Measurements from ENCODE around the gene MRPL55. TPM values are rescaled to one million over a fixed set of nuclear protein-coding genes. Genes with fewer than 3 reads are reported as not detected.

MRPL55 gene
- total and polyA plus RNA-seq, 2 of the 4 experiments (the other 2 are of a cell fraction), result 48.9 to 95.4 TPM

DNA sequence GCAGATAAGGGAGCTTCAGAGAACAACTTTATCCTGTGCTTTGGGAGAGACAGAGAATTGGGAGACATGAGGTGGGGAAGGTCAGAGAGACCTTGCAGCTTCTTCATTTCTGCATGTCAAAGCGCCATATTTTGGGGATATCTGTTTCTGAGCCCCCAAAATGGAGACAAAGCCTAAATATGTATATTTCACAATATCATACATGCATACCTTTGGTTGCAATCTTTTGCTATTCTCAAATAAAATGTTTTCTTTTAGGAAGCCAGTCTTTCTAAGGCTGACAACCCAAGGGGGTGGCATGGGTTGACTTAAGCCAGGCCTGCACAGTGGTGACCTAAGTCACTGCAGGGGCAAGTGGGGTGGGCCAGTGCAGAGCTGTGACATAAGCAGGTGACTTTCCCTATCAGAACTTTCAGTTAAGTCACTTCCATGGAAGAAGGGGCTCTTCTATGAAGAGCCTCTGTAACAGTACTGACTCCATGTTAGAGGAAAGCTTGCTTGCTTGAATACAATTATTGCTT is 13.9 kb upstream of the MRPL55 start:
- dilution Hi-C loops (cut with HindIII; ENCODE audit: low sequenced_read_pairs, unreplicated experiment), result no loop called here
- H3K23ac ChIP-seq (ENCODE audit: low read depth, low read length), result no peak overlapping the region
- POLR2A ChIA-PET (ENCODE audit: unreplicated experiment), result no interaction called here
- H3K27me3 ChIP-seq (ENCODE audit: control insufficient read depth, insufficient read depth, low read length), result peaks cover 20% of the 10 kb centered on the region
- no peak overlapping the region for H3K18ac ChIP-seq (ENCODE audit: low read depth, low read length)
- WGBS, 2 experiments (ENCODE audit: extremely low coverage in 2 of 2, insufficient read length in 1 of 2), result no CpG with 5 or more reads among the region's 1 CpG
- ATAC-seq (ENCODE audit: low read depth) (no peak), DNase-seq (no peak)
- H2AK9ac ChIP-seq (replicated peaks; ENCODE audit: low read depth, low read length, poor library complexity), result no peak overlapping the region
- in situ Hi-C loops (cut with MboI; ENCODE audit: low sequenced_read_pairs), result no loop called here
- CTCF ChIA-PET, result interaction anchor here (1.0 kb wide), 1 partner anchor 8 kb away, joined by 3 read pairs; no protein-coding TSS in a partner anchor
- no peaks in the 10 kb centered on the region for H3K36me3 ChIP-seq (ENCODE audit: control insufficient read depth, insufficient read depth, low read length)
- no peak overlapping the region for H4K8ac ChIP-seq (ENCODE audit: low read depth in 2 of 2, low read length in 2 of 2)
- H2BK20ac ChIP-seq (ENCODE audit: low read depth, low read length), result no peak overlapping the region
- intact Hi-C loops (cut with micrococcal nuclease), result no loop called here
- no peak overlapping the region for H3K14ac ChIP-seq (replicated peaks; ENCODE audit: low read depth, low read length)
- no peaks in the 10 kb centered on the region for H3K79me1 ChIP-seq (ENCODE audit: low read depth in 1 of 2, low read length in 2 of 2)
- no peaks in the 10 kb centered on the region for H4K20me1 ChIP-seq (ENCODE audit: insufficient read depth, low read length)
- no peak overlapping the region for H3K4me2 ChIP-seq (ENCODE audit: low read depth, low read length)
- no peak overlapping the region for H4K5ac ChIP-seq (ENCODE audit: low read depth, low read length)
- no TSS peak for BruUV-seq (replicated peaks)
- H3K9me1 ChIP-seq (ENCODE audit: insufficient read depth, low read length), result no peaks in the 10 kb centered on the region
- H2BK15ac ChIP-seq (ENCODE audit: low read depth, low read length), result no peak overlapping the region
- no peak overlapping the region for H3K4me3 ChIP-seq (ENCODE audit: insufficient read depth, low read depth, low read length)
- H3K56ac ChIP-seq (ENCODE audit: extremely low read depth, insufficient read depth, low read length), result no peak overlapping the region
- H2AFZ ChIP-seq (replicated peaks; ENCODE audit: low read length, poor library complexity), result no peak overlapping the region
- no peak overlapping the region for H3K4ac ChIP-seq (ENCODE audit: low read depth, low read length)
- no peak overlapping the region for H2AK5ac ChIP-seq (ENCODE audit: low read depth, low read length)
- no peaks in the 10 kb centered on the region for H3K9me3 ChIP-seq (ENCODE audit: control insufficient read depth, insufficient read depth, low read length)
- H3K9ac ChIP-seq (ENCODE audit: low read depth, low read length), result no peak overlapping the region
- H2BK5ac ChIP-seq (ENCODE audit: low read depth, low read length, poor library complexity, severe bottlenecking), result no peak overlapping the region
- H4K91ac ChIP-seq (ENCODE audit: insufficient read depth, low read depth, low read length), result no peak overlapping the region
- no peak overlapping the region for H3K27ac ChIP-seq (ENCODE audit: insufficient read depth, low read length)
- no peak overlapping the region for H2BK120ac ChIP-seq (ENCODE audit: low read depth, low read length)
- H3K4me1 ChIP-seq (ENCODE audit: control insufficient read depth, insufficient read depth, low read length), result peaks cover 2% of the 10 kb centered on the region; the same call in 1 of the 2 replicates
- TF ChIP-seq CEBPB (IDR thresholded peaks at IDR 0.05; ENCODE audit: low read depth, low read length), result 0 out of 2 replicates have a peak, but pooled peaks have one; percentile 40
- TF ChIP-seq, protein P1, sequence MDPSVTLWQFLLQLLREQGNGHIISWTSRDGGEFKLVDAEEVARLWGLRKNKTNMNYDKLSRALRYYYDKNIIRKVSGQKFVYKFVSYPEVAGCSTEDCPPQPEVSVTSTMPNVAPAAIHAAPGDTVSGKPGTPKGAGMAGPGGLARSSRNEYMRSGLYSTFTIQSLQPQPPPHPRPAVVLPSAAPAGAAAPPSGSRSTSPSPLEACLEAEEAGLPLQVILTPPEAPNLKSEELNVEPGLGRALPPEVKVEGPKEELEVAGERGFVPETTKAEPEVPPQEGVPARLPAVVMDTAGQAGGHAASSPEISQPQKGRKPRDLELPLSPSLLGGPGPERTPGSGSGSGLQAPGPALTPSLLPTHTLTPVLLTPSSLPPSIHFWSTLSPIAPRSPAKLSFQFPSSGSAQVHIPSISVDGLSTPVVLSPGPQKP (IDR thresholded peaks at IDR 0.05; ENCODE audit: borderline replicate concordance, low read depth, low read length), result no peak
